DMS114 treated with DMSO at 0.1 percent for 48 hours (cell line): Measurements from ENCODE around the gene KCNT2.

Experiments used
- DNase-seq: peaks from one replicate; lab custom pipeline; 2025; ENCODE audit not compliant: unreplicated experiment; lab: John Stamatoyannopoulos, UW

The KCNT2 gene

DNA sequence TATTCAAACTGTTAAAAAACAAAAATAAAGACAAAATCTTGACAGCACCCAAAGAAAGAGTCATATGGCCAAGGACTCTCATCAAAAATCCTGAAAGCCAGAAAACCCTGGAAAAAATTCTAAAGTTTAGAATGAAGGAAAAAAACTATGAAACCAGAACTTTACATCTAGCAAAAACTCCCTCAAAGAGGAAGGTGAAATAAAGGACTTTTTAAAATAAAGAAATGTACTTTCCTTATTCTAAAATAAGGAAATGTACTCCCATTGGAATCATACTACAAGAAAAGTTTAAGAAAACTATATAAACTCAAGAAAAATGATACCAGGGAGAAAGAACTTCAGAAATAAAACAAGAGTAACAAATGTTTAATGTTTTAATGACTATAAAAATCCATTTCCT is 206.3 kb downstream of the KCNT2 start:
- no peak for DNase-seq

DNA sequence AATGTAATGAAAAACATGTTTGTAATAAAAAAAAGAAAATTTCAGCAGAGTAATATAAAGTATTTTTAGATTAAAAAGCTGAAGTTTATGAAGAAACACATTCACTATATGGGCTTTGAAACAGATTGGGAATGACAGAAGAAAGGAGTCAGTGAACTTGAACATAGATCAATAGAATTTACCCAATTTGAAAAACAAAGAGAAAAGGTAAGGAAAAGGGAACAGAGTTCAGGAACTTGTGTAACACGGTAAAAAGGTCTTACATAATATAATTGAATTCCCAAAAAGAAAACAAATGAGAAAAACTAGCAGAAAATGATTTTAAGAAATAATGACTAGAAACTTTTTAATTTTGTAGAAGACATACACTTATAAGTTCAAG is 206.8 kb downstream of the KCNT2 start:
- DNase-seq = no peak

DNA sequence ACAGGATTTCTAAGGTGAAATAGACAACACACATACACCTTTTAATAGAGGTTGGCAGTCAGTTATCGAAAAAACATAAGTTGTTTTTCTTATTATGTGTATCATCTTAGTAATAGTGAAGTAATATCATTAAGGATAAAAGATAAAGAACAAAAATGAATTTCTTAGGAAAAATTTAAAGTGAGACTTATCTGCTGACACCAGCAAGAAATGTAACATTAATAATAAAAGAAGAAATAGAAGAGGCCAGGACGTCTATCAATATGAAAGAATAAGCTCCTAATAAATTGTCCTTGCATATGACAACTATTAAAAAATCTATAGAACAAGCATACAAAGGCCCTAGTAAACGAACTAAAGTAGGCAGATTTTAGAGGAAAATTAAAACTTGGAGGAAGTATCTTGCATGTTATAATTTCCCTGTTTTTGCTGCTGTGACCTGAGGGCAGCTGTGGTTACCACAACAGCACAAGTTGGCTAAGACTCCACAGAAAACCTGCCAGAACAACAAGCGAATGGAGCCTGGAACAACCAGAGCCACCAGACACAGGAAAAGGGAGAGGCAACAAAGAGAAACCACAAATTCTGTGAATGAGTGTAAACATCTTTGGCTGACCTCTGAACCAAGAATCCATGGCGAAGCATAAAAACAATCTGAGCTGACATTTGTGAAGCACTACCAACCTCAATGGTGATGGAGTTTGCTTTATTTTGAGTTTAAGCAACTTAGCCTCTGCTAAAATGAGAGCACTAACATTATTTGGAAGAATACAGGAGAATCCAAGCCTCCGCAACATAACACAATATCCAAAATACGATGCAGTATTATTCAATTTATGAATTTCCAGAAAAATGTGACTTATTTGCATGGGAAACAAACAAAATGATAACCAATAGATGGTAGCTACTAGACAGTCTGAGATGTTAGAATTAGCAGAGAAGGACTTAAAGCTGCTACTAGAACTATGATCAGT is 207.5 kb downstream of the KCNT2 start:
- no peak for DNase-seq

DNA sequence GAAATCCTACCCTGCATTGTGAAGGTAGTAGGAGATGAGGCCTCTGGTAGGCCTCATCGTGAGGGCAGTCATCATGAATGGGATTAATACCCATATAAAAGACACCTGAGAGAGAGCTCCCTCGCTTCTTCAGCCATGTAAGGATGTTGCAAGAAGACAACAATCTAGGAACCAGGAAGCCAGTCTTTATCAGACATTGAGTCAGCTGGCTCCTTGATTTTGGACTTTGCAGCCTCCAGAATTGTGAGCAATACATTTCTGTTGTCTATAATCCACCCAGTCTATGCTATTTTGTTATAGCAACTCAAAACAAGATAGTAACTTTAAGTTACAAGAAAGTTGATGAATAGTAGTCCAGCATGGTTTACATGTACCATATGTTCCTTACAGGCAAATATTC is 208.5 kb downstream of the KCNT2 start:
- DNase-seq = no peak

DNA sequence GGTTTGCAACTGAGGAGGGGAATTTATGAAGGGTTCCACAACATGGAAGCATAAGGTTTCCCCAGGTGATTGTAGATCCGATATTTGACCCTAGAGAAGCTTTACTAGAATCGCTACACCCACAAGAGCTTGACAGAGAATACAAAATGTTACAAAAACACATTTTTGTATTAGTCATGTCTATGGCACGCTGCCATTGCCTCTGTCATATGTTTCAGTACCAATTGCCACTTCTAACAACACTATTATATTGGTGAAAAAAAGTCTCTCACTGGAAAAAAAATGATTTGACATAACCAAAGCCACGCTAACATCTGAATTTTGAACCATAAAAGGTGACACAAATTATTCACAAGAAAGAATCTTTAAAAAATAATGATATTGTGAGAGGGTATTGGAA is 214.5 kb downstream of the KCNT2 start:
- DNase-seq = no peak

DNA sequence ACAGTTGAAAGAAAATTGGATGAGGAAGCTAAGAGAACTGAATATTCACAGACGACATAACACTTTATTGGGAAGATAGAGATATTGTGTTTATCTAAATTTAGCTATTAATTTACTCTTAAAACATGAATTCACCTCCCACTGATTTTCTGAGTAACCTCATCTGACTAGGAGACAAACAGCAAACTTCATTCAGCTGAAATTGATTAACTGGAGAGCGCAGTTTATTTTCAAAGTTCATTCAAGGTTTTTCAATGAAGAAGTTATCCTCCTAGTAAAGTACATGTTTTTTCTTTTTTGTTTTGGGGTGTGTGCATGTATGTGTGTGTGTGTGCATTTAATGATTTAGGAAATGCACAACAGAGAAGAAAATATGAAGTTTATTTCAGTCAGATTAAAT is 215.0 kb downstream of the KCNT2 start:
- DNase-seq = no peak

DNA sequence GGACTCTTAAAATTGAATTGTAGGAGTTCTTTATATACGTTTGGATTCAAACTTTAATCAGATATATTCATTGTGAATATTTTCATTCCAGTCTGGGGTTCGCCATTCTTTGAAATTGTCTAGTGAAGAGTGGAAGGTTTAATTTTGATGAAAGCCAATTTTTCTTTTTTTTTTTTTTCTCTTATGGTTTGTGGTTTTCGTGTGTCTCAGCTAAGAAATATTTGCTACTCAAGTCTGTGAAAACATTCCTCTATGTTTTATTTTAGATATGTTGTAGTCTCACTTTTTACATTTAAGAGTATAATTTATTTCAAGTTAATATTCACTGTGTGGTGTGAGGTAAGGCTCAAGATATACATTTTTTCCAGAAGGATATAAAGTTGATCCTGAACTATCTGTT is 220.5 kb downstream of the KCNT2 start:
- no peak for DNase-seq

DNA sequence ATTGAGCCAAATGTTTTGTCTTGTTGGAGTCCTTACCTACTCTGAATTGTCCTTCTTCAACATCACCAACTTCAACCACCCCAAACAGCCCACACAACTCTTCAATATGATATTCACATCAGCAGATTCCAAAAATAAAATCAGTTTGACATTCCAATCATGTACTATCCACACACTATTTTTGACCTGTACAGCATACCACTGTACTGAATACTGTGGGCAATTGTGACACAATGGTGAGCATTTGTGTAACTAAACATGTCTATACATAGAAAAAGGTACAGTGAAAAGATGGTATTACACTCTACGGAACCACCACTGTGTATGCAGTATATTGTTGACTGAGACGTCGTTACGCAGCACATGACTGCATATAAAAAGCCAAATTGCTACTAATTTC is 223.1 kb downstream of the KCNT2 start:
- no peak for DNase-seq

DNA sequence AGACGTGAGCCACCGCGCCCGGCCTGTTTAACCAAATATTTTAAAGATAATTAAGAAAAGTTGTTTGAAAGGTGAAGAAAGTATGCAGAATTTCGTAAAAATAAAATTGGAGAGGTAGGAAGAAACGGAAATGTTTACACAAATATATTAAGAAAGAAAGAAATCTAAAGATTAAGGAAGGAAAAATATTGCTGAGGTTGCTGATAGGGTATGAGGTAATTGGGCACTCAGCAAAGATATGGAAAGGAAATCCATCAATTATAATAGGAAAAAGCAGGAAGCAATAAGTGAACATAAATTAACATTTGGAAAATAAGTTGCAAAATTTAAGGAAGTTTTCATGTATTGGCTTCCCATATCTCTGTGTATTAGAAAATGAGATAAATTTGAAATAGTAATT is 225.9 kb downstream of the KCNT2 start:
- DNase-seq = no peak

DNA sequence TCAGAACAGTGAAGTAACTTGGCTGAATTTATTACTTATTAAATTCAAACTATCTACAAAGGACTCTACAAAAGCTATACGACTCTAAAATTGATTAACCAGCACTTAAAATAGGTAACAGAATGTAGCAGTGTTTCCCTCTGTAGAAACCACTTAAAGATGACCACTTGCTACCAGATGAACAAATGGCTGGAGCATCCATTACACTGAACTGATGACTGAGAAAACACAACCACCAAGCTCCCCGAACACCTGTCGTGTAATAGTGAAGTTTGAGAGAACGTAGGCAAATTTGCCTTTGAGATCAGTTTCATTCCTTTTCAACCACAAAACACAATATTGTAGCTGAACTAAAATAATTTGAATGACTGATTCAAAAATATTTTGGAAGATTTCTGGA is 226.7 kb downstream of the KCNT2 start:
- no peak for DNase-seq

DNA sequence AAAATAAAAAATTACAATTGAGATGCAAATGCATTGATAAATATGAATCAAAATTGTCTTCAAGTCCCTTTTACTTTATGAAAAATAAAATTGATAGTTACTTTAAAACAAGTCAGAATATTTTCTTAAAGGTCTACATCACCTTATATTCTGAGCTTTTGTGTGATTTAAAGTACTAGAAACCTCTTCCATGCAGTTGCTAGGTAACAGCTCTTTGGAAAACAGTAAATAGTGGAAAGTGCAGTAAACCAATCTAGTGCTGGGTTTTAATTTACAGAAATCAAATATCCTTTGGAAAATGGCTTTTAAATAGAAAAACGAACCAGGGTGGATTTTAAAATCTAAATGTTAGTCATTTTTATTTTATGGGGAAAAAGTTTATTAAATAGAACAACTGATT is 227.9 kb downstream of the KCNT2 start:
- DNase-seq = no peak

DNA sequence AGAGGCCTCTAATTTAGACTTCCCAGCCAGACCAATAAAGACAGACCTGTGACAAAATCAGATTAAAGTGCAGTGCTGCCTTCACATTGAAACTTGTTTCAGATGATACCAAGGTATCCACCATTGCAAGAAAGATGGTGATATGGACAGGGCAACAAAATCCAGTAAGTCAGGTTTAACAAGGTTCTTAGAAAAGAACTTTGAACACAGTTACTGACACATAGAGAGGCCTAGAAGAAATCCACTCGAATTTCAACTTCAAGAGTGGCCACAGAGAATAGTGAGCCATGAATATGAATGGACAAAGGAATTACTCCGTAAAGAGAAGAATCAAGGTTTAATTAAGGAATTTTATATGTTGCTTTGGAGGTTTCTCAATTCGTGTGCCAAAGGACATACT is 230.4 kb downstream of the KCNT2 start:
- DNase-seq = no peak

DNA sequence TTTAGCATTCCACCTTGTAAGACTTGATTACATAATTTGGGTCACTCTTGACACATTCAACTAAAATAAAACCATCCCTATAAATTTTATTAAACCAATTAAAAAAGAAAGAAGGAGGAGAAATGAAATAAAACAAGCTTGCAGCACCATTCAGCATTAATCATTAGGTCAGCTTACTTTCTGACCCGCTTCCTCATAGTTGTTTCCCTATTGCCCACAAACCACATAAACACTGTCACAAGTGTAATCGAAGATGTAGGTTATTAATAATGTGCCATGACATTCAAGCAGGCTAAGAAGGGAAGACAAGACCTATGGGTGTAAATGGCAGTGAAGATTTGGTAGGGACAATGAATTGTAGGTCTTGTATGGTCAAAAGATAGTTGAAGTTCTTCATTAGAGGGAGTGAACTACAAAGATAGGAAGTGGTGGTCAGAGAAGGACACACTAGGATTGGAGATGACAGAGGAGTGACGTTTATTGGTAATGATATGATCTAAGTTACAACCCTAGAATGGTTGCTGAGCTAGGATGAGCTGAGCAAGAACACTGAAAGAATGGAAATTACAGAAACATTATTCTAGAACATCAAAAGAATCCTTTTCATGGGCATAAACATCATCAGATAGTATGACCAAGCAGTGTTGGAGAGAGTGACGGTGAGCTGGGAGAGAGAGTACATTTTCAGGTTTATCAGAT is 231.5 kb downstream of the KCNT2 start:
- no peak for DNase-seq

DNA sequence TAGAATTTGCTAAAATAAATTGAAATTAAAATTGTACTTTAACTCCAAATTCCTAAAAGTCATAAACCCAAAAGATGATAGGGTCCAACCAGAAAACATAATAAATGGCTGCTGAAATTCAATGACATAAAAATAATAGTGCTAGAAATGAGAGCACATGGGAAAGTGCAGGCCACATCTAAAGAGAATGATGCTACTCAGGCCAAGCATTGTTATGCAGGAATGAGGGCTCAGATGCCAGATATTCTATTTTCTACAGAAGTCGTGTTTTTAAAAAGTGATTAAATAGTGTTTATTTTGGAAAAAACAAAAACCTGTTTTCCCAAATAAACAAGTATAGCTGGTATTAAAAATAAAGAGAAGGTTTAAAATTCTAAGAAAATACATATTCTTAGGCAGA is 234.4 kb downstream of the KCNT2 start:
- DNase-seq = no peak

DNA sequence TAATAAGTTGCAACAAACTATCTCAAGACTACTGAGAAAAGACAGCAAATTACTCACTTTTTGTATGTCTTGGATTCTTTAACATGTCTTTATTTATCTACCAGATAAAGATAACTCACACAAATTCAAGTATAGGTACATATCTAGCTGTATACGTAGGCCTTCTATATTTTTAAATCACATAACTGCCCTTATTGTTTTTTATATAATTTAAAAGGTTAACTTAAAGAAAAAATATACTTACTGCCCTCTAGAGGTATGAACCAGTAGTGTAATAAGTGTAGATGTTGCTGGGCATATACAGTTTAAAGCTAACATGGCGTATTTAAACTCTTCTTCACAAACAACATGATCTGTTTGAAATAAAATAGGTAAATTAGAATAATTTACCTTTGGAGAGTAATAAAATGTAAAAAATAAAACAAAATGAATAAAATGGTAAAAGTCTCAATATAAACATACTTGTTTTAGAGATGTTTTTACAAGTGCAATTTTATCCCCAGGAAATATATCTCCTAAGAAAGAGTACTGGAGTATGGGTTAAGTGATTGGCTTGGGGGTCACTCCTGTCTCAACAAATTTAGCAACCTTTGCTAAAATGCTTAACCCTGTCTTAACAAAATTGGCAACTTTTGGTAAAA is 235.2 kb downstream of the KCNT2 start:
- DNase-seq = peak; percentile 37

DNA sequence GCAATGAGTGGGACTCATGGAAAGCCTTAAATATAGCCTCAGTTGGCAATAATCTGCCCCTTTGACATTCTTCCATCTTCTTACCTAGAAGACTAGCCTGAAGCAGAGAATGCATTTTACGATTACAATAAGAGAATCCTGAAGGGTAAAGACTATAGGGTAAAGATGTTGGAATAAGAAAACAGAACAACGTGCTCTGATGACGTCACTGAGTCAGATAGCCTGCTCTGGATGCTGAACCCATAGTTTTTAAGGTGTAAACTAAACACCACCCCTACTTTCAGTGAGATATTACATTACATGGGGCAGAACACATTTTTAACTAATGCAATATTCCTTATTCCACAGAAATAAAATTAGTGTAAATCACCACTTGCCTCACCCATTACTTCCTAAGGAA is 240.4 kb downstream of the KCNT2 start:
- DNase-seq = no peak

DNA sequence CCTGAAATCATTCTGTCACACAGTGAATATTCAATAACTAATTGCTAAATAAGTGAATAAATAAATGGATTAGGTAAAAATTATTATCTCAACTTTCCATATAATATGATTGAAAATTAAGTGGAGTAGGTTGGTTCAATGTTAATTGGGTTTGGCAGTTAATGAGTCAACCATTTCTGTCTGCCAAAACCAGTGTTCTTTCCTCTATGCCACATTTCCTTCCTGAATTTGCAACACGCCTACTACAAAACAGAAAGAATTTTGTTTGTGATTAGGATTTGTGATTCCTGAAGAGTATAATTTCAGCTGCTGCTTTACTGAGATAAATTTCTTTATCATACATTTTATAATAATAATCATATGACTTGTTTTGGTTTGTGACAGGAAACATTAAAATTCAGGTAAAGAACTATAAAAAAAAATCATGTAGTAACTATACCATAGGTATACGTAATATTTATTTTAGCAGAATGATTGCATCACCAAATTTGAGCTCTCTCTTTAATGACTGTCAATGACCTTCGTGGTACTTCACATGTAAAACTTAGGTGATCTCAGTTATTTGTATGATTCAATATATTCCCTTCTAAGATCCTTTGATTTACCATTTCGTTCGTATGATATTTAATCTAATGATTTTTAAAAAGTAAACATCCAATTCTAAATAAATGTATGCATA is 241.3 kb downstream of the KCNT2 start:
- DNase-seq = no peak

DNA sequence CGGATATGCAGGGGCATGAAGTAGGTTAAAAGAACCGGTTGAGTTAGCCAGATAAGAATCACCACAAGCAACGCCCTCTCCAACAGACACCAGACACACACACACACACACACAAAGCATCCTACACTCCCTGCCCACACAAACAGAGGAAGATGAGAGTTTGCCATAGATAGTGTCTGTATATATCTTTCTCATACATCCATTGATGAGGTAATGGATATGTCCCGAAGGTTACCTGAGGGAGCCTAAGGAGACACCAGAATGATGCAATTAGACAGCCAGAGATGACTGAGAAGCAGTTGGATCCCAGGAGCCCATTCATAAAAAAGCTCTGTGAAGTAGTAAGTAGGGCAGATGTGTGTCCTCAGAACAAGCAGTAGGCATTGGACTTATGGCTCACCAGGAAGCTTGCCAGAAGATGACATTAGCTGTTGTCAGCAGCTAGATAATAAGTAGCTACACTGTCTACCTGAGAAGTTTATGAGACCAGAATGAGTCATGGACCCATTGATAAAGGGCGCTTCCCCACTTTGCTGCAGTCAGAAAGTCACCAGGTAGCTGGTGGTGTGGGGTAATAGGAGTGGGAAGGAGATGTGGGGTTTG is 247.0 kb downstream of the KCNT2 start:
- DNase-seq = no peak

DNA sequence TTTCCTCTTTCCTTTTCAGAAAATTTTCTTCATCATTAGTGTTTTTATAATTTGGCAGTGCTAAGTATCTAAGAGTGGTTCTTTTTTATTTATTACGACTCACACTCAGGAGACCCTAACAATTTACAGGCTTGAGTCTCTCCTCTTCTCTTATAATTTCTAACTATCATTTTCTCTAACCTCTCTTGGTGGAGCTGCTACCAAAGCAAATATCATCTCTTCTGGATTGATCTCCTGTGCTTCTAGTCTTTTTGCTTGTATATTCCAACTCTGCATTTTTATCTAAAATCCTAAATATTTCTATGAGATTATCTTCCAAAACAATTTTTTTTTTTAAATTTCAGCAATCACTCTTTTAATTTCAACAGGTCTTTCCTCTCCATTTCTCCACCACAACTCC is 250.3 kb downstream of the KCNT2 start:
- no peak for DNase-seq

DNA sequence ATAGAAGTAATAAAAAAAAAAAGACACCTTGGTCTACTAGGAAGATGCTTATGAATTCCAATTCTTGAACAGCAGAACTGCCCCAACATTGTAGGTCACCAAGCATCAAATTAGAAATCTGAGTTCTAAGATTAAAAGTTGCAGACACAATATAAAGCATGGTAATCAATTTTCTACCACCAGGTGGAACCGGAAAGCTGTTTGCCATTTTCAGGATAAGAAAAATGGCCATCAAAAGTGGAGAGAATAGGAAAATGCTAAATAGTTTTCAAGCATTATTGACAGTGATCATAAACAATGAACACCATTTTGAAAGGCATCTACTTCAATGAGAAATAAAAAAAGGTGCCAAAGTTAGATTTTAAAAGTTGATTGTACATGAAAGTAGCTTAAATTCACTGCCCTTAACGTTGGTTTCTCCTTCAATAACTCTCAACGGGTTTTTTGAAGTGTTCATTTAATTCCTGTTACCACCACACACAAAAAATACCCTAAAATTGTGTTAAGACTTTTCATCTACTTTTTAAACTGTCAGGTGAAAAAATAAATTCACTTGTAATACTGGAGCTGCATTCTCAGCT is 252.9 kb downstream of the KCNT2 start:
- DNase-seq = peak; percentile 38

DNA sequence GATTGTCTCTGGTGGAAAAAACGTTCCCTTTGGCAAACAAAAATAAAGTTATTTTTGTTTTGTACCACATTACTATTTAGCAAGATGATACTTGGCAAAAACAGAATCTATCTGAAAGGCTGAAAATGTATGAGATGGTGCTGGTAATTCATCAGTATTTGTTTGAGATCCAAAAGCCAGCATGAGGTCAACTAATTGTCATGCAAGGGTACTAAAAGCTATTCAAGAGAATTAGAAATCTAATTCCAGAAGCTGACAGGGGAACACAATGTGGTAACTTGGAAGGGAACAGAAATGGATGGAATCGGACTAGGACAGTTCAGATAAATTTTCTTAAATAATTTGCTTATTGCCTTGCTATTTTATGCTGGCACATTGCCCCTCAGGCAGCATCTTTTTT is 263.8 kb downstream of the KCNT2 start:
- no peak for DNase-seq
